Glomerular endothelial cell (primary cell): Measurements from ENCODE around the gene PRLHR. TPM values are rescaled to one million over a fixed set of nuclear protein-coding genes. Genes with fewer than 3 reads are reported as not detected.
"Not testable (repeated sequence)": the region's sequence is repeated elsewhere in the genome, so short reads cannot be mapped to it uniquely, and the experiment has no call there.

Experiments
- DNase-seq: peaks from one replicate; pipeline ENCODE4 v3.0.0-alpha.2; 2011; ENCODE audit warnings: low read depth, low spot score; ENCODE audit errors: extremely low read depth
- total RNA-seq: library from RNA; depleted of rRNA; stranded (reverse); fragments of >200 nt; gene quantifications from 2 replicates; pipeline ENCODE4 v1.2.3, GENCODE V29; 2015

Gene PRLHR
- not detected in 2 replicates for total RNA-seq

DNA sequence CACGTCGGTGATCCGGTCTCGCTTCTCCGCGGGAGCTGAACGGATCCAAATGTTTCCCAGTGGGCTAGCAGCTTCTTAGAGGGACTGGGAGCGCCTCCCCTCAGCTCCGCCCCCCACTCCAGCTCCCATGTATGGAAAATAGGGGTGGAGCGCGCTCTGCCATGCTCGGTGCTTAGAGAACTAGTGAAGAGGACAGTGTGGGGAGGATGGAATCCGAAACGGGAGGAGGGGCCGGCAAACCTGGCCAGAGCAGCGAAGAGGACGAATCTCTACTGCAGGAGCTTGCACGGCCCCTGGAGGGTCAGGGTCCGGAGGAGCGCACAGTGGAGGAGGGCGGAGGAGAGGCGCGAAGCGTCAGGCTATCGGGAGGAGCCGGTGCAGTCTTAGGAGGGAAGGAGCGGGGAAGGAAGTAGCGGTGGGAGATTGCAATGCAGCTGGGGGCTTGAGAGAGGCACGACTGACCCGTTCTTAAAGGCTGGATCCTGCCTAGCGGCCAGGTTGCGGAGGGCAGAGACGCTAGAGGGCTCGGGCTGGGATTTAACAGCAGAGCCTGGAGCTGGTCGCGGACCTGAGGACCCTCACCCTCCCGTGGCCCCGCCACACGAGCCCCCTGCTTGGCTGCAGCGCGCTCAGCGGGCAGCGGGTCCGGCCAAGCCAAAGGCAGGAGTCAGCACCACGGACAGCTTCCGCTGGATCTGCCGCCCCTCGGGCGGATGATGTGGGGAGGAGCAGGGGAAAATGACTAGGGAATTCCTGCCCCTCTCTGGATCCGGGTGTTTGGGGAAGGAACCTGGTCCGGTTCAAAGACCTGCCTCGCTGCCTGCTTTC is at the start of gene PRLHR:
Gene PRLHR (minus strand): TSS at position 51 of the 828 bp plus-strand sequence. CDS start 404 bp downstream, outside the sequence.
- no peak for DNase-seq

DNA sequence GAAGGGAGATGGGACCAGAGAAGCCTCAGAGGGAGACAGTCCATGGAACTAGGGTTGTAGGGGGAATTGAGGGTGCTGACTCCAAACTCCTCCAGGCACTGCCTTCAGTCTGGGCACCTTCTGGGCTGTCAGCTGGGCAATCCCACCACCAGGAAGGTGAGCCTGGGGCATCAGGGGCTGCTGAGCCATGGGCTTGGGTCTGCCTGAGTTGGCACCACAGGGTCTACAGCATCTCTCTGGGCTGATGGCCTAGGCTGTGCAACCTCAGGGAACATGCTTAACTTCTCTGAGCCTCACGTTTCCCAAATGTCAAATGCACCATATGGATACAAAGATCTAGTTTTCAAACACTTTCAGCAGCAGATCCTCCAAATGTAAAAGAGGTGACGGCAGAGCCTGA is 46.8 kb upstream of the PRLHR start:
- DNase-seq: no peak

DNA sequence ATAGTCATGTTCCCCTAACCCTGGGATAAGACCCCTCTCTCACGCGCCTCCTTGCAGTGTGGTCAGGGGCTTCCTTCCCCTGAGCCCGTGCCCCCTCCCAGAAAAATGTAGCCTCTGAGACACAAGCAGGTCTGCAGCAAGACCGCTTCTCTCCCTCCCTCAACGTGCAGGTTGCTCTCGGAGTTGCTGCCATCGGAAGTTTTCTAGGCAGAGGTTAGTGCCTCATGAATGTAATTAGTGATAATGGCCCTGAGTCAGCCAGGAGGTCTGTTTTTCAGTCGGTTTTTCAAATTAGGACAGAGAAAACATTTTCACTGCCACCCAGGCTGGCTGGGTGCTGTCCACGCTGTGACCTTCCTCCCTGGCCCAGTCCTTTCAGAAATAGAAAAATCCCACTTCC is 43.2 kb upstream of the PRLHR start:
- no peak for DNase-seq

DNA sequence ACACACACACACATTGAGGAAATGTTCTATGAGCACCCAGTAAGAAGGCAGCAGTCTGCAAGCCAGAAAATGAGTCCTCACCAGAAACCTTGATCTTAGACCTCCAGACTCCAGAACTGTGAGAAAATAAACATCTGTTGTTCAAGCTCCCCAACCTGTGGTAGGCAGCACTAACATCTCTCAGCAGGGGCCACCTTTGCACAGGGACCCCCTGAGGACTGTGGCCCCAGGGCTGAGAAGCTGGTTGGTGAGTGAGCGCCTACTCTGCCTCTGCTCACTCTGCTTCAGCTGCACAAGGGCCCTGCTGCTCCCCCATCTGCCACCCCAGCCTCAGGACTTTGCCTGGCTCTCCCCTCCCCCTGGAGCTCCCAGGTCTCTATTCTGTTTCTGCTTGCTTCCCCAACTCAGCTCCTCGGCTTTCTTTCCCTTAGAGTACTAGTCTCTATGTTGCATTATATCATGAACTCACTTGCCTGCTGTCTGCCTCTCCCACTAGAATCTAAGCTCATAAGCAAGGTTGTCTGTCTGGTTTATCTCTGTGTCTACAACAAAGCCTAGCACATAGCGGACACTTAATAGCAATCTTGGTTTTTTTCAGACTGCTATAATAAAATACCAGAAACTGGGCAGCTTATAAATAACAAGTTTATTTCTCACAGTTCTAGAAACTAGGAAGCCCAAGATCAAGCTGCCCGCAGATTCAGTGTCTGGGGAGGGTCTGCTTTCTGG is 40.4 kb upstream of the PRLHR start:
- DNase-seq: no peak

DNA sequence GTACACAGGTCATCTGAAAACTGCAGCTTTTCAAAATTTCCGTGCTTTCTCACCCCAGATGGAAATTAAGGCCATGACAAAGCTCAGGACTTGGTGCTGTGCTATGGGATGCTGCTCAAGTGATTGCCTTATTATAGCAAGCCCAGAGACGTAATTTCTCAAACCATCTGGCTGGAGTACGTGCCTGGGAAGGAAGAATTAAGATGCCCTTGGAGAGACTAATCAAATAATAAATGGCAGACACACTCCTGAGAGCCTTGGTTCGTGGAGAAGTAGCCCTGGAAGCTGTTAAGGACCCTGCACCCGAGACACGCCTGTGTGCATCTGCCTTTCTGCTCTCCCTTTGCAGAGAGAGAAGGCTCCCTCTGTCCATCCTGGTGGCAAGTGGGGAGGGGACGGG is 38.3 kb upstream of the PRLHR start:
- no peak for DNase-seq

DNA sequence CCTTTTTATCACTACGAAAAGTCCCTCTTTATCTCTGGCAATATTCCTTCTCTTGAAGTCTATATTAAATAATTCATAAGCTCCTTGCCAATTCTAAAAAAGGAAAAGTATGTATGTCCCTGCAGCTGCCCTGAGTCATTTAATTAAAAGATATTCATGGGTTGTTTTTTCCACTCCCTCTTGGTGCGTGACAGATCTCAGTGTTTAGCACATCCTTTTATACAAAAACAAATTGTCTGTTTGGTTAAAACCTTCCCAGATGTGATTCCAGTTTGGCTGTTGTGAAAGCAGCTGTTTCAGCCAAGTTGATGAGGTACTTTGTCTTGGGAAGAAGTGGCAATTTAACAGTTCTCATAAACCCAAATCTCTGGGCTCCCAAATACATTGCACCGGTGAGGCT is 33.8 kb upstream of the PRLHR start:
- no peak for DNase-seq

DNA sequence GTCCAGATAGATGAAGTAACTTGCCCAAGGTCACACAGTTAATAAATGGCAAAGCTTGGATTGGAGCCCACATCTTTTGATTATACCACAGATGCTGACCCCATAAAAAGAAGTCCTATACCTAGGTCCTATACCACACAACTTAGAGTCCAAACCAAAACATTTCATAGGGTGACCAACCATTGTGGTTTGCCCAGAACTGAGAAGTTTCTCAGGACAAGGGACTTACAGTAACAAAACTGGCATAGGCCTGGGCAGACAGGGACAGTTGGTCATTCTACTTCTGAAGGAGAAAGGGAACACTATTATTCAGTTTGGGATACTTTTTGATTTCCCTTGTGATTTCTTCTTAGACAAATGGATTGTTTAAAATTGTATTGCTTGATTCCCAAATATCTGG is 32.9 kb upstream of the PRLHR start:
- DNase-seq: no peak

DNA sequence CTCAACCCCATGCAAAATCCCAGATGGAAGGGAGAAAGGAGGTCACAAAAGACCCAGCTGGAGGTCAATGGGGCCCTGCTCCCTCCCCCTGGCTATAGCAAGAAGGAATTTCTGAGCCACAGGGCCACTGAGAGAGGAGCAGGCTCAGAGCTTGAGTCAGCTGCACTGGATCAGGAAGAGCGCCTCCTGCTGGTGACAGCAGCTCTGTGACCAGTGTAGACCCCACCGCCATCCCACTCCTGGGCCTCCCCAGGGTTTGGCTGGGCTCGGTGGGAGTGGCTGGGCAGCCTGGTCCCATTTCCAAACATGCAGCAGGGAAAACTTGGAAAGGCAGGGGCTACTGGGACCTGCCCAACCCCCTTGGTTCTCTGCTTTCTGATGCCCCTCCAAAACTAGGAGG is 31.5 kb upstream of the PRLHR start:
- DNase-seq: no peak

DNA sequence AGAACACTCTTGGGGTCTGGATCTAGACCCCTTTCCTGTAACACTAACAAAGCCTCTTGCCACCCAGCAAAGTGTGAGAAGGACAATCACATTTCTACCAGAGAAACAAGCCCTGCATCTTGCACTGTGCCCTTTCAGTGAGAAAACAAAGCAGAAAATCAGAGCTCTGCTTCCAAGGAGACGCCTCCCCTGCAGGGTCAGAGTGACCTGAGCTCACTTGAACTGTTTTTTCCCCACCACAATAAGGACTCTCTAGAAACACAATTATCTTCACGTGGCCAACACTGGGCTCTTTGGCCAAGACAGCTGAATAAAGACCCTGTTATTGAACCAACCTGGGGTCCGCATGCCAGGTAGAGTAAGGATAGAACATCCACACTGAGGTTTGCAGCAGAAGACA is 30.1 kb upstream of the PRLHR start:
- DNase-seq: no peak

DNA sequence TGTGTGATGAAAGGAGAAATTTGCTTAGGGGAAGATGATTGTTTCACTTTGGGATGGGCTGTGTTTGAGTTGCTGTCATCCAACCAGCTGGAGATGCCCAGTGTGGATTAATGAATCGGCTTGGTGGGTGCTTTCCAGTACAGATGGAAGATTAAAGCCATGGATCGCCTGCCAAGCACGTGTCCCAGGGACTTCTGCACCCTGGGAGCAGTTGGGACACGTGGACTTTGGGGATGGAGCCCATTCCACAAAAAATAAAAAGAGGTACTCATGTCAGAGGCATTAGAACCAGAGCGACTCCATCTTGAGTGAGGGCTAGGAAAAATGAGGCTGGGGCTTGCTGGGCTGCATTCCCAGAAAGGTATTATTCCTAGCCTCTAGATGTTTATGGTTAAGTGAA is 29.3 kb upstream of the PRLHR start:
- no peak for DNase-seq

DNA sequence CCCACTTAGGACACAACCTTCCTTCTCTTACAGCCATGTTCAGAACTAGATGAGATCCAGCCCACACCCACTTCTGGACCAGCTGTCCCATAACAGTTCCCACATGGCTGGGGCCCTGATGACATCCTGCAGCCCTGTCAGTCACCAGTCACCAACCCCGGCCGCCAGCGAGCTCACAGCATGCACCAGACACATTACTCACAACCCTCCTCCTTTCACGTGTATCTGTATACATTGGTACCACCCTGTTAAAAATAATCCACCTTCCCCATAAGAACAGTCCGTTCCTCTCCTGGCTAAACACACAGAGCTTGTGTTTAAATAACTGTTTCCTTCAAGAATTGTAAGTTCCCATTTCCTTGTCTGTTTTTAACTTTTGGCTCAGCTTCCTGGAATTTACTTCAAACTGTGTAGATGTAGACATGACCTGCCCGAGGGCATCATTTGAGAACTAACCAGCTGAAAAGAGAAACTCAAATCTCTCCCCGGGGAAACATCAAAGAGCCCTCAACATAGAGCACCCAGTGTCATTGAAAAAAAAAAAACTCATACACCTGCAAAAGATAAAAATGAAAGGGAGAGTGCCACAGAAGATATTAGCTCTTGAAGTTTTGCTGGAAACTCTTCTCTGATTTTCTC is 26.0 kb upstream of the PRLHR start:
- no peak for DNase-seq

DNA sequence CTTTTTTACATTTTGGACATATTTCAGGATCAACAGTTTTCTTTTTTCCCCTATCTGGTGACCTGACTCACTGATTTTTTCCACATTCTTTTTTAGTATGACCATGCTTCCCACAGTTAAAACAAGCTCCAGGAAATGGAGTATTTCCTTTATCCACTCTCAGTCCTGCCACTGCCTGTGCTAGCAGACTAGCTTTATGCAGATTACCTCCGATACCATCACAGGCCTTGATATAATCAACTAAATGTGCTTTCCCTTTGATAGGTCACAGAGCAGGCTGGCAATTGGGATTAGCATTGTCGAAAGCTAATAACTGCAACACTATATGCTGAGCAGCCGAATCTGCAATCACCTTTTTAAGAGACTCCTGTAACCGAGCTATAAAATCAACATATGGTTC is 18.4 kb upstream of the PRLHR start:
- not testable (repeated sequence) for DNase-seq

DNA sequence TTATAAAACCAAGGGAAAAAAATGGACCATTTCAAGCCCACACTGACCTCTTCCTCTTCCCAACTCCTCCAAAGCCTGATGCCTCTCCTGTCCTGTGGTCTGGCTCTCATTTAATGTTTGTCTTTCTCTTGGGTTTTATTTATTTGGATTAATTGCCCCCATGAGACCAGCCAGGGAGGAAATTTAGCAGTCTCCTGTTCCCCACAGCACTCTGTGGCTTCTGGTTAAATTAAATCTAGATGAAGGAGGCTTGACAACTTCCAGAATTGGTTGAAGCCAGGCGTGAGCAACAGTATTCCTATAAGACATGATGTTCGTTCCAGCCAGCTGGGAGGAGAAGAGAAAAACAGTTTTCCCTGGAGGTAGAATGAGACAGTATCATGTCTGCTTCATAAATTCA is 15.1 kb upstream of the PRLHR start:
- no peak for DNase-seq

DNA sequence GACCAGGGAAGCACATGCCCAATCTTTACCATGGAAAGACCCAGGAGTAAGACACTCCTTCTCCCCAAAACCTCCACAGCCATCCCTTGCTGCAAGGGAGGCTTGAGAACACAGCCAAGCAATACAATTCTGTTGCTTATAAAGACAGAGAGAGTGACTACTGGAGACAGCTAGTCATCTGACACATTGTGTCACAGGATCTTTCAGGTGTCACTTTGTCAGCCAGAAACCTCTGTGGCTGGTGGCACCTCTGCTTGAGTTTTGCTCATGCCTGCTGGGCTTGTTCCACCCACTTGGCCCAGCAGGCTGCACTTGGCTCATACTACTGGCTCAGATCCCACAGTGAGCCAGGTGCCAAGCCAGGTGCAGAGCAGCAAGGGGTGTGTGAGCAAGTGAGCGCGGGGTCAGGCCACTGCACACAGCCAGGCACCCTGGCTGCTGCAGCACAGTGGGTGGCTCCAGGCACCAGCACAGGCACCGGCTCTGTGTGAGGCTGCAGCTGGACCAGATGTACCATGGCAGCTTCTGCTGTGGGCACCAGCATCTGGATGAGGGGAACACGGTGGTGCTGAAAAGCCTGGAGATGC is 12.4 kb upstream of the PRLHR start:
- DNase-seq: no peak

DNA sequence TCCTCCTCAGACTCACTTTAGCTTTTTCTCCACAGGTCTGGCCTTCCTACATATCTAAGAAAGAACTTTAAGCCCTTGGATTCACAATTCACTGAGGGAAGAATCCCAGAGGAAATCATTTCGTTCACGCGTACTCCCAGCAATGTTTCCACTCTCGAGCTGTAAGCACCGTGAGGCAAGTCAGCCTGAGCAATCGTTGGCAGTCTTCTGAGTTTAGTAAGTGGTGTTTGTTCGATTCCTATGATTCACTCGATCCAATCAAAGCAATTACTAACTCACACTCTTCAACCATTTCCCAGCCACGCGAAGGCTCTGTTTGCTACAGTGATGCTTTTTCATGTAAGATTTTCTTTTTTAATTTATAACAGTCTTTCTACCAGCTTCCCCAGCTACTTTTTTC is 10.2 kb upstream of the PRLHR start:
- DNase-seq: no peak

DNA sequence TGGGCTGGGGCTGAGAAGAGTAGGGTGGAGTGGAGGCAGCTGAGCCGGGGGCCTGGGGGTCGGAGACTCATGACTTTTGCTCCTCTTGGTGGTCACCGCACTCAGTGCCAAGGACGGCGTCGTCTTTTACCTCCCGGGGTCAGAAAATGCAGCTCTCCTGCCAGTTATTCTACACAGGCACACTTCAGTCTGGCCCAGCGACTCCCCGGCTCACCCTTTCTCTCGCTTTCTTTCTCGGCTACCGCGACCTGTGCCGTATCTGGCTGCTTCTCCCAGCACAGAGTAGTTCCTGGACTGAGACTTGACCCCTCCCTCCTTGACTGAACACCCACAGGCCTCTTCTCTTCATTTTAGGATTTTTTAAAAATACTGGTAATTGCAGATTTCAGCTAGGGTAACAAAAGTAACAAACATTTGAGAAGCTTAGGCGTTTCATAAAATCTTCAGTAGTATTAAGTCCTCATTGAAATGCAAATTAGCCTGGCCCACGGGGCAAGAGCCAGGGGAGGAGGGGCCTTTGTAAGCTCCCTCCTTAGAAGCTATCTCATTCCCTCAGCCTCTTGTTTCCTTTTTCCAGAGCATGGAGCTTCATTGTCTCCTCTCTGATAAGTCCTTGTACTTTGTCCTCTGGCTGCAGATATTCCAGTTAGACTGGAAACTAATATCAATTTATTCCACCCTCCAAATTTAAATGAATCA is 1.1 kb upstream of the PRLHR start:
- DNase-seq: no peak

DNA sequence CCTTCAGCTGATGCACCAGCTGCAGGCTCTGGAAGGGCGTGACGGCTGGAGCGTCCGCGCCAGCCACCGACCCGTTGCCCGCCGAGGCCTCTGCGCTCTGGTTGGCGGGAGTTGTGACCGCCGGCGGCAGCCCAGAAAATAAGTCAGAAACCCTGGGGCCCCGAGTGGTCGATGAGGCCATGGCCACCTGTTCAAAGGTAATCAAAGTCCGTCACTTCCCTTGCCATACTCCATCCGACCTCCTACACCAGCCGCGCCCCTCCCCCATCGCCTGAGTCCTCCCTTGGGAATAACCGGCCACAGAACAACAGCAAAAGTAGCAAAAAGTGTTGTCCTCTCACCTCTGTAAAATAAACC is 406 bp downstream of the PRLHR start:
- DNase-seq: no peak

DNA sequence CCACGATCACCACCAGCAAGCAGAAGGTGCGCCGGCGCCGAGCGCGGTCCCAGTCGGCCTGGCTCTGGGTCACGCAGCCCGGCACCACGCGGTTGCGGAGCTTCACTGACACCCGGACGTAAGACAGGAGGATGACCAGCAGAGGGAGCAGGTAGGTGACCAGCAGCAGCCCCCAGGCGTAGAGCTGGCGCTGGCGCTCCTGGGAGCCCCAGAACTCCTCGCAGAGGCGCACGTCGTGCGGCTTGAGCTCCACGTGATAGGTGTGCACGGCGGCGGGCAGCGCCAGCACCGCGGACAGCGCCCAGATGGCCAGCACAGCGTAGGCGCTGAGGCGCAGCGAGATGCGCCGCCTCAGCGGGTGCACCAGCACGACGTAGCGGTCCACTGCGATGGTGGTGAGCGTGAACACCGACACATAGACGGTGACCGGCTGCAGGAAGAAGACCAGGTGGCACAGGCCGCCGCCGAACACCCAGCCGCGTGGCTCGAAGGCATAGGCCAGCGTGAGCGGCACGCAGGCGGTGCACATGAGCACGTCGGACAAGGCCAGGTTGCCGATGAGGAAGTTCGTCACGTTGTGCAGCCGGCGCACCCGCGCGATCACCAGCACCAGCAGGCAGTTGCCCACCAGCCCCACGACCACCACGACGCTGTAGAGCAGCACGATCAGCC is 920 bp downstream of the PRLHR start:
- DNase-seq: no peak

DNA sequence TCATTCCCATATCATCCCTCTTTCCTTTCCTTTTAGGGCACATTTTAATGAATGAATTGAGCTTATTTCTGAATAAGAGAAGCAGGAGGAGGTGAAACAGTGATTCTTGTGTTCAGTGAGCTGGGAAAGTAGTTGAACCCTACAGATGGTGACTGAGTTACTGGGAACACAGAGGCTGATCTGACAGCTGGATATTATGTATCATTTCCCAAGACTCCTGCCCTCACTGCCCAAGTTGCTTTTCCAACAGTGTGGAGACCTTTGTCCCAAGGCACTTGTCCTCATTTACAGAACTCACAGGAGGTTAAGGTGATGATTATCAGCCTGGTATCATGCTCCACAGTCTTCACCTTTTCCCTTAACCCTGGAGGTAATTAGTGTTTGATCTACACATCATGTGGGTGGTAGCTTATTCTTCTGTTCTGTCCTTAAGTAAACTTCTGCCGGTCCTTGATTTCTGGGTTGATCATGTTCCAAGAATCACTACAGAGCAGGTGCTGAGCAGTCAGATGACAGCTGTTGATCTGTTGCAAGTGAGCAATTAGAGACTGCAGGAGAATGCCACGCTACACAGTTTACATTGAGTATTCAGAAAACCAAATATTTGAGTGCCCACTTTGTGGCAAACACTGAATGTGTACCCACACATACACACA is 2.6 kb downstream of the PRLHR start:
- no peak for DNase-seq

DNA sequence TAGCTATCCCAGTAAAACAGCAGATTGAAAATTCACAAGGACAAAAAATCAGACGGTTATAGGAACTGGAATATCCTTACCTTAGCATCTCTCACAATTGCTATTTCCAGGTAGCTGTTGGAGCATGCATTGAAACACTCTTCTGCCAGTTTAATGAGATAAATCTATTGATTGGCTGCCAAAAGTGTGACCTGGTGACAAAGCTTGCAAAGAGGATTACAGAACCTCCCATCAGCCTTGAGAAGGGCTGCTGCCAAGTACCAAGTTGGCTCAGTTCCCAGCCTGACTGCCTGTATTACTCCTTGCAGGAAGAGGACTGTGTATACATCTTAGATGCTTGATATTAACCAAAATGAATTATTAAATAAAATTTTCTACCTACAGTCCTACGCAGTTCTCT is 5.1 kb downstream of the PRLHR start:
- no peak for DNase-seq
